Endothelial cell of umbilical vein (primary cell): ENCODE measurements around the gene KRTAP20-2. TPM values are rescaled to one million over a fixed set of nuclear protein-coding genes. Genes with fewer than 3 reads are reported as not detected.

ENCODE experiments used
- BruUV-seq: library from RNA; stranded (reverse); fragments of 400-500 nt; replicated peaks from 2 replicates; lab custom pipeline; 2021; lab: Mats Ljungman, UMichigan
- CTCF ChIA-PET: fragments of 300-600, 350-600 bp; sonication (Branson Sonifier 250); formaldehyde crosslinking; loops from one replicate; lab custom pipeline; 2021; ENCODE audit warnings: antibody characterized with exemption, inconsistent platforms; lab: Charles Lee
- POLR2A ChIA-PET: fragments of 300-600, 350-600 bp; sonication (Branson Sonifier 250); formaldehyde crosslinking; loops from one replicate; lab custom pipeline; 2021; ENCODE audit warnings: antibody characterized with exemption, inconsistent platforms; lab: Charles Lee
- DNase-seq: peaks from one replicate; pipeline ENCODE4 v3.0.0-alpha.2; 2011; ENCODE audit warnings: low read depth, low spot score
- FAIRE-seq: peaks from 2 replicates; lab custom pipeline; 2011; peaks lifted over from hg19 to GRCh38; lab: Jason Lieb, UNC
- H2AFZ ChIP-seq: 2 replicates; pipeline ENCODE4 v1.6.0; 2012; ENCODE audit warnings: low read depth, low read length, control low read depth, inconsistent platforms
- H3K27ac ChIP-seq: 2 replicates; pipeline ENCODE4 v1.5.1; 2011; ENCODE audit warnings: low read depth, mild to moderate bottlenecking, control low read depth, low read length, moderate library complexity; ENCODE audit not compliant: insufficient read depth
- H3K27me3 ChIP-seq, 2 experiments: 2 replicates each; pipeline versions ENCODE4 v1.6.0 to v1.6.1; 2011; ENCODE audit warnings: low read length in 2 of 2, mixed read lengths in 1 of 2; ENCODE audit not compliant: control insufficient read depth in 2 of 2, insufficient read depth in 2 of 2
- H3K36me3 ChIP-seq, 2 experiments: 2 replicates in 1 of 2; 3 replicates in 1 of 2; pipeline ENCODE4 v1.5.1; 2011; ENCODE audit warnings: low read length in 2 of 2, mild to moderate bottlenecking in 1 of 2, moderate library complexity in 1 of 2; ENCODE audit not compliant: control insufficient read depth in 2 of 2, insufficient read depth in 2 of 2; ENCODE audit errors: extremely low read depth in 1 of 2
- H3K4me1 ChIP-seq: 3 replicates; pipeline ENCODE4 v1.5.1; 2011; ENCODE audit warnings: mild to moderate bottlenecking, low read length; ENCODE audit not compliant: control insufficient read depth, insufficient read depth; ENCODE audit errors: extremely low read depth
- H3K4me2 ChIP-seq: 2 replicates; pipeline ENCODE4 v1.6.1; 2011; ENCODE audit warnings: low read length, control low read depth, mixed read lengths; ENCODE audit not compliant: insufficient read depth
- H3K4me3 ChIP-seq, 3 experiments: fragments of 200-600 bp in 1 of 3; sonication (generic), shearing (Covaris generic) in 1 of 3; replicated peaks in 1 of 3; 2 replicates each; pipeline ENCODE4 v1.5.1; 2011 to 2016; ENCODE audit warnings: control low read depth in 3 of 3, low read length in 3 of 3, mild to moderate bottlenecking in 2 of 3, inconsistent platforms in 1 of 3, low read depth in 1 of 3, moderate library complexity in 1 of 3; ENCODE audit not compliant: insufficient read depth in 1 of 3
- H3K79me2 ChIP-seq: 2 replicates; pipeline ENCODE4 v1.6.0; 2012; ENCODE audit warnings: low read length, inconsistent platforms; ENCODE audit not compliant: control insufficient read depth, insufficient read depth
- H3K9ac ChIP-seq: replicated peaks from 2 replicates; pipeline ENCODE3; 2011; ENCODE audit warnings: low read length, control low read depth; ENCODE audit not compliant: insufficient read depth; ENCODE audit errors: extremely low read depth
- H3K9me1 ChIP-seq: replicated peaks from 3 replicates; pipeline ENCODE4 v1.6.0; 2011; ENCODE audit warnings: mild to moderate bottlenecking, low read length; ENCODE audit not compliant: control insufficient read depth, insufficient read depth; ENCODE audit errors: extremely low read depth
- H3K9me3 ChIP-seq: replicated peaks from 2 replicates; pipeline ENCODE4 v1.5.1; 2012; ENCODE audit warnings: low read length, inconsistent platforms; ENCODE audit not compliant: control insufficient read depth, insufficient read depth
- H4K20me1 ChIP-seq: replicated peaks from 2 replicates; pipeline ENCODE3; 2011; ENCODE audit warnings: mild to moderate bottlenecking, low read length; ENCODE audit not compliant: control insufficient read depth, insufficient read depth; ENCODE audit errors: extremely low read depth
- FOS ChIP-seq: IDR thresholded peaks from 2 replicates; pipeline ENCODE4 v1.6.1; 2011; ENCODE audit warnings: mild to moderate bottlenecking, low read length, moderate library complexity, borderline replicate concordance; ENCODE audit not compliant: insufficient read depth
- GATA2 ChIP-seq: IDR thresholded peaks from 2 replicates; pipeline ENCODE4 v1.7.0; 2011; ENCODE audit warnings: low read depth, mild to moderate bottlenecking, moderate library complexity, mixed read lengths, low read length; ENCODE audit not compliant: insufficient read length, insufficient read depth
- JUN ChIP-seq: IDR thresholded peaks from 2 replicates; pipeline ENCODE4 v1.6.1; 2011; ENCODE audit warnings: borderline replicate concordance, low read depth; ENCODE audit not compliant: insufficient read length, insufficient read depth
- MYC ChIP-seq: IDR thresholded peaks from one replicate; pipeline ENCODE4 v1.6.1; 2011; ENCODE audit warnings: mild to moderate bottlenecking, low read depth, low read length
- POLR2A ChIP-seq: IDR thresholded peaks from 2 replicates; pipeline ENCODE4 v1.6.1; 2012; ENCODE audit warnings: low read depth, mild to moderate bottlenecking, control low read depth, low read length
- POLR2AphosphoS5 ChIP-seq: IDR thresholded peaks from 2 replicates; pipeline ENCODE4 v1.6.1; 2012; ENCODE audit warnings: low read depth, mild to moderate bottlenecking, control low read depth, low read length, moderate library complexity; ENCODE audit not compliant: insufficient read depth
- dilution Hi-C: fragments of 300-500 bp; cut with MboI; formaldehyde crosslinking; loops from one replicate; pipeline ENCODE4 v1.15.0; 2019; ENCODE audit warnings: low sequenced_read_pairs; ENCODE audit not compliant: extremely low pct_ligation_motif_present
- intact Hi-C: fragments of 100-400 bp; cut with micrococcal nuclease; formaldehyde crosslinking; loops from one replicate; pipeline ENCODE4 v1.10.0; 2022
- polyA plus RNA-seq, 4 experiments: library from polyadenylated mRNA; depleted of rRNA in 3 of 4; stranded (reverse) in 3 of 4; unstranded in 1 of 4; fragments of >200 nt; gene quantifications; 2 replicates each; pipeline versions ENCODE4 v1.2.1 to v1.2.3, GENCODE V29; 2011 to 2012; ENCODE audit warnings: missing spikeins in 1 of 4
- total RNA-seq: library from RNA; stranded (reverse); gene quantifications from 2 replicates; pipeline ENCODE4 v1.2.3, GENCODE V29; 2021
- TF ChIP-seq, protein P1 (sequence below), 2 donors: IDR thresholded peaks; 1 replicate in 1 of 2; 2 replicates in 1 of 2; pipeline ENCODE4 v1.5.1; 2011; ENCODE audit warnings: low read length in 2 of 2, mild to moderate bottlenecking in 2 of 2, moderate library complexity in 2 of 2, control low read depth in 1 of 2, inconsistent platforms in 1 of 2, low read depth in 1 of 2; ENCODE audit not compliant: insufficient read depth in 1 of 2; ENCODE audit errors: extremely low read depth in 1 of 2

KRTAP20-2 gene
- total and polyA plus RNA-seq, 2 donors (not counting 3 experiments of a cell fraction or from before 2014, with no cell fraction given): not detected

GRCh38 chr21:30668776-30669175, 33.8 kb downstream of the KRTAP20-2 start:
- Histone ChIP-seq H3K9me1 (no peaks in the 10 kb centered on the region), H3K27me3 (no peaks in the 10 kb centered on the region), H3K27ac (no peak overlapping the region), H3K9ac (no peak overlapping the region), H2AFZ (no peak overlapping the region), H3K9me3 (peaks cover 6% of the 10 kb centered on the region), H3K4me3 (no peak overlapping the region), H3K79me2 (no peaks in the 10 kb centered on the region), H4K20me1 (no peaks in the 10 kb centered on the region), H3K4me1 (no peaks in the 10 kb centered on the region), H3K36me3 (no peaks in the 10 kb centered on the region), H3K4me2 (no peak overlapping the region)
- no peak for DNase-seq
- POLR2A ChIA-PET: no interaction called here
- no TSS peak for BruUV-seq
- FAIRE-seq: no peak
- TF ChIP-seq POLR2A: no peak
- TF ChIP-seq, protein P1, sequence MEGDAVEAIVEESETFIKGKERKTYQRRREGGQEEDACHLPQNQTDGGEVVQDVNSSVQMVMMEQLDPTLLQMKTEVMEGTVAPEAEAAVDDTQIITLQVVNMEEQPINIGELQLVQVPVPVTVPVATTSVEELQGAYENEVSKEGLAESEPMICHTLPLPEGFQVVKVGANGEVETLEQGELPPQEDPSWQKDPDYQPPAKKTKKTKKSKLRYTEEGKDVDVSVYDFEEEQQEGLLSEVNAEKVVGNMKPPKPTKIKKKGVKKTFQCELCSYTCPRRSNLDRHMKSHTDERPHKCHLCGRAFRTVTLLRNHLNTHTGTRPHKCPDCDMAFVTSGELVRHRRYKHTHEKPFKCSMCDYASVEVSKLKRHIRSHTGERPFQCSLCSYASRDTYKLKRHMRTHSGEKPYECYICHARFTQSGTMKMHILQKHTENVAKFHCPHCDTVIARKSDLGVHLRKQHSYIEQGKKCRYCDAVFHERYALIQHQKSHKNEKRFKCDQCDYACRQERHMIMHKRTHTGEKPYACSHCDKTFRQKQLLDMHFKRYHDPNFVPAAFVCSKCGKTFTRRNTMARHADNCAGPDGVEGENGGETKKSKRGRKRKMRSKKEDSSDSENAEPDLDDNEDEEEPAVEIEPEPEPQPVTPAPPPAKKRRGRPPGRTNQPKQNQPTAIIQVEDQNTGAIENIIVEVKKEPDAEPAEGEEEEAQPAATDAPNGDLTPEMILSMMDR (IDR thresholded peaks at IDR 0.05; ENCODE audit: extremely low read depth in 1 of 2, insufficient read depth in 1 of 2, low read depth in 1 of 2, low read length in 2 of 2): no peak
- TF ChIP-seq MYC: no peak
- no peak for TF ChIP-seq JUN
- no peak for TF ChIP-seq POLR2AphosphoS5
- no peak for TF ChIP-seq FOS
- no peak for TF ChIP-seq GATA2
- CTCF ChIA-PET: no interaction called here
- dilution Hi-C loops (no loop called here), intact Hi-C loops (no loop called here)
